T-cell (primary cell): ENCODE measurements around the gene ZNF563. TPM values are rescaled to one million over a fixed set of nuclear protein-coding genes. Genes with fewer than 3 reads are reported as not detected.

Experiments
- ATAC-seq, 4 experiments: fragments of 200-7000 bp in 3 of 4; fragments of 150-1000 bp in 1 of 4; cut with Tn5 transposase; replicated peaks in 1 of 4; 1 replicate in 3 of 4; 2 replicates in 1 of 4; pipeline ENCODE4 v1.10.0; 2021; ENCODE audit warnings: moderate library complexity in 3 of 4, mild to moderate bottlenecking in 2 of 4, moderate number of reproducible peaks in 1 of 4
- CTCF ChIA-PET, 2 donors: fragments of 300-600 bp; sonication (Branson Sonifier 250); formaldehyde crosslinking; loops; one replicate each; lab custom pipeline; 2022; ENCODE audit warnings: antibody characterized with exemption in 2 of 2; lab: Charles Lee
- POLR2A ChIA-PET, 2 donors: fragments of 300-600 bp; sonication (Branson Sonifier 250); formaldehyde crosslinking; loops; one replicate each; lab custom pipeline; 2022; ENCODE audit warnings: antibody characterized with exemption in 2 of 2; lab: Charles Lee
- DNase-seq, 35 experiments: peaks; one replicate each; pipeline versions ENCODE4 v3.0.0 to v3.0.0-alpha.2; 2013 to 2023
- H3K27ac ChIP-seq: one replicate; pipeline ENCODE4 v1.5.1; 2013; ENCODE audit warnings: low read length
- H3K27me3 ChIP-seq, 2 experiments: replicated peaks in 1 of 2; 1 replicate in 1 of 2; 2 replicates in 1 of 2; pipeline versions ENCODE4 v1.6.1 to v1.7.0; 2013; ENCODE audit warnings: low read length in 1 of 2, mixed read lengths in 1 of 2; ENCODE audit not compliant: control insufficient read depth in 2 of 2, insufficient read depth in 2 of 2; ENCODE audit errors: extremely low read depth in 1 of 2
- H3K36me3 ChIP-seq, 2 donors: 1 replicate in 1 of 2; 2 replicates in 1 of 2; pipeline versions ENCODE4 v1.6.1 to v1.7.0; 2013; ENCODE audit warnings: low read length in 1 of 2; ENCODE audit not compliant: control insufficient read depth in 2 of 2, insufficient read depth in 1 of 2; ENCODE audit errors: extremely low read depth in 1 of 2
- H3K4me1 ChIP-seq, 2 experiments: 1 replicate in 1 of 2; 2 replicates in 1 of 2; pipeline versions ENCODE4 v1.6.1 to v1.7.0; 2013; ENCODE audit warnings: low read length in 2 of 2, mixed read lengths in 1 of 2; ENCODE audit not compliant: insufficient read depth in 2 of 2, control insufficient read depth in 1 of 2; ENCODE audit errors: extremely low read depth in 1 of 2
- H3K4me3 ChIP-seq, 2 donors: 1 replicate in 1 of 2; 2 replicates in 1 of 2; pipeline versions ENCODE4 v1.5.1 to v1.7.0; 2013; ENCODE audit warnings: mild to moderate bottlenecking in 2 of 2, low read length in 1 of 2, moderate library complexity in 1 of 2; ENCODE audit not compliant: control insufficient read depth in 1 of 2; ENCODE audit errors: extremely low read depth in 1 of 2
- H3K9me3 ChIP-seq: 2 replicates; pipeline ENCODE4 v1.7.0; 2013
- H3K27ac Mint-ChIP-seq, 2 donors: one replicate each; pipeline ENCODE4 v1.8.0; 2020 to 2021; ENCODE audit warnings: mild to moderate bottlenecking in 2 of 2, mixed read lengths in 2 of 2
- H3K27me3 Mint-ChIP-seq, 2 donors: one replicate each; pipeline ENCODE4 v1.8.0; 2021 to 2022; ENCODE audit warnings: mixed read lengths in 2 of 2
- H3K36me3 Mint-ChIP-seq: one replicate; pipeline ENCODE4 v1.8.0; 2021; ENCODE audit warnings: mixed read lengths
- H3K4me1 Mint-ChIP-seq, 3 donors: one replicate each; pipeline ENCODE4 v1.8.0; 2020 to 2022; ENCODE audit warnings: mixed read lengths in 3 of 3, mild to moderate bottlenecking in 1 of 3
- H3K4me3 Mint-ChIP-seq, 3 donors: one replicate each; pipeline ENCODE4 v1.8.0; 2020 to 2022; ENCODE audit warnings: mild to moderate bottlenecking in 3 of 3, mixed read lengths in 3 of 3, moderate library complexity in 3 of 3
- H3K9me3 Mint-ChIP-seq, 3 donors: one replicate each; pipeline ENCODE4 v1.8.0; 2020 to 2022; ENCODE audit warnings: mixed read lengths in 3 of 3
- WGBS: methylation state at CpG from one replicate; pipeline ENCODE4 v1.1.5; 2013; ENCODE audit warnings: missing lambda C conversion rate; ENCODE audit not compliant: insufficient coverage; 5-methylcytosine and 5-hydroxymethylcytosine counted together
- total RNA-seq, 35 experiments: library from RNA in 6 of 35; stranded (reverse) in 6 of 35; fragments of 120-200 nt in 1 of 35; gene quantifications; one replicate each; pipeline versions ENCODE4 v1.2.1 to v1.2.4 and lab custom pipeline; 2013 to 2026

Gene ZNF563
- total RNA-seq, 5 donors from 2014 or later (not counting 1 experiment from before 2014, with no cell fraction given), result 2.8 to 15.6 (median 13.9) TPM

DNA sequence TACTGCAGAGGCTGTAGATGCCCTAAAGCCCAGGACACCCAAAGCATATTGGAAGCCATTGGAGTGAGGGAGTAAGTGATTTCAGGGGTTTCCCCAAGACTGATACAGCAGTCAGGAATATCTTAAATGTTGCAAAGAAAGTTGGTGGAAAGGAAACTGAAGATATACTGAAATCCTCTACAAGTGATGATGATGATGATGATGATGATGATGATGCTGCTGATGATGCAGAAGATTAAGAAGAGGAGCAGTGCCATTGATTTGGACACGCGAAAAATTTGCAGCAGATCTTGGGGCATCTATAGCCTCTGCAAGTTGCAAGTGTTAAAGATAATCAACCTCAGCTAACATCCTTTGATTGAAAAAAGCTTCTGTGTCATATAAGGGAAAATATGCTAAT, 62.6 kb downstream of the ZNF563 start:
- WGBS, result no CpG with 5 or more reads among the region's 2 CpGs
- Histone ChIP-seq H3K4me1 (no peaks in the 10 kb centered on the region), H3K36me3 (peaks cover 8 to 41% of the 10 kb centered on the region in 2 donors), H3K27me3 (no peaks in the 10 kb centered on the region), H3K4me3 (no peak overlapping the region), H3K27ac (no peak overlapping the region), H3K9me3 (peaks cover 43% of the 10 kb centered on the region)
- ChIA-PET CTCF (no interaction called here), POLR2A (no interaction called here)
- DNase-seq, result no peak
- Mint-ChIP-seq H3K27me3 (no peaks in the 10 kb centered on the region), H3K27ac (no peak overlapping the region), H3K9me3 (peaks cover 27 to 52% (median 50%) of the 10 kb centered on the region in 3 donors), H3K36me3 (peaks cover 65% of the 10 kb centered on the region), H3K4me3 (no peak overlapping the region), H3K4me1 (no peaks in the 10 kb centered on the region)
- ATAC-seq, result no peak

Other genes starting within 250 kb of the ZNF563 start
- 1 to 10 TPM in 4 of 5 donors, not detected in 1; 2.2 to 8.8 (median 6.0) TPM for gene ZNF20, start 193.3 kb downstream of the ZNF563 start, total RNA-seq
- 1 to 10 TPM; 1.2 to 3.5 (median 2.0) TPM for gene ZNF625, start 176.9 kb downstream of the ZNF563 start, total RNA-seq
- 10 to 100 TPM; 20.2 to 39.3 (median 22.7) TPM for gene ZNF136, start 170.5 kb downstream of the ZNF563 start, total RNA-seq
- gene ZNF44, start 38.8 kb downstream of the ZNF563 start, total RNA-seq, result 10 to 100 TPM; 22.8 to 65.1 (median 58.5) TPM
- 1 to 10 TPM in 4 of 5 donors, under 1 TPM in 1; 0.98 to 3.8 (median 2.4) TPM for gene ZNF442, start 32.0 kb upstream of the ZNF563 start, total RNA-seq
- 1 to 10 TPM; 2.2 to 9.8 (median 8.1) TPM for gene ZNF799, start 67.6 kb upstream of the ZNF563 start, total RNA-seq
- 1 to 10 TPM; 3.9 to 6.2 (median 4.5) TPM for gene ZNF443, start 107.4 kb upstream of the ZNF563 start, total RNA-seq
- 1 to 10 TPM; 2.4 to 5.3 (median 5.1) TPM for gene ZNF709, start 151.2 kb upstream of the ZNF563 start, total RNA-seq
- 10 to 100 TPM; 14.2 to 21.8 (median 20.8) TPM for gene ZNF564, start 217.8 kb upstream of the ZNF563 start, total RNA-seq